GM18526 (cell line): ENCODE data around the gene NECAB3.

Experiments
- POLR2A ChIP-seq: IDR thresholded peaks from 3 replicates; pipeline ENCODE4 v1.6.1; 2011; ENCODE audit not compliant: insufficient read length; ENCODE audit errors: extremely low read depth

NECAB3 gene

GRCh38 chr20:33673114-33673409, 1.2 kb downstream of the NECAB3 start:
- no peak for TF ChIP-seq POLR2A

- no peak for TF ChIP-seq POLR2A
These were observed 1.7 kb downstream of the NECAB3 start for GRCh38 chr20:33672426-33673113.

GRCh38 chr20:33671573-33672288, 2.5 kb downstream of the NECAB3 start:
- TF ChIP-seq POLR2A = no peak

- no peak for TF ChIP-seq POLR2A
These were observed 3.3 kb downstream of the NECAB3 start for GRCh38 chr20:33670715-33671499.

GRCh38 chr20:33669873-33670640, 4.2 kb downstream of the NECAB3 start:
- TF ChIP-seq POLR2A = no peak

GRCh38 chr20:33669224-33669623, 5.0 kb downstream of the NECAB3 start:
- no peak for TF ChIP-seq POLR2A

- no peak for TF ChIP-seq POLR2A
These were observed 5.6 kb downstream of the NECAB3 start for GRCh38 chr20:33668466-33669155.

GRCh38 chr20:33667676-33668465, 6.4 kb downstream of the NECAB3 start:
- peak; percentile 20 for TF ChIP-seq POLR2A

- no peak for TF ChIP-seq POLR2A
These were observed 7.0 kb downstream of the NECAB3 start for GRCh38 chr20:33667245-33667675.

GRCh38 chr20:33666293-33667244, 7.7 kb downstream of the NECAB3 start, which contains the start of gene ACTL10:
ACTL10 (plus strand) TSS chr20:33666943; CDS start chr20:33667498, 555 bp downstream.
- peak; percentile 81 for TF ChIP-seq POLR2A

GRCh38 chr20:33664762-33665144, 9.5 kb downstream of the NECAB3 start:
- TF ChIP-seq POLR2A = no peak

GRCh38 chr20:33664085-33664761, 10.0 kb downstream of the NECAB3 start:
- TF ChIP-seq POLR2A = no peak
